HG02884 (cell line): ENCODE measurements around the gene TYMP.

Experiments
- ATAC-seq: cut with Tn5 transposase; IDR thresholded peaks from one replicate; pipeline ENCODE4 v1.9.1; 2021; ENCODE audit warnings: mild to moderate bottlenecking, moderate library complexity; ENCODE audit not compliant: unreplicated experiment

Gene TYMP

GRCh38 chr22:50529897-50530579 is at the start of gene TYMP:
TYMP (minus strand) TSS chr22:50530012; CDS start chr22:50529709, 303 bp downstream.
- no peak for ATAC-seq

- no peak for ATAC-seq
Observed at GRCh38 chr22:50578776-50579310, 49.0 kb upstream of the TYMP start.

GRCh38 chr22:50577987-50578775 is 48.4 kb upstream of the TYMP start, which contains the start of gene CPT1B:
CPT1B (minus strand) TSS chr22:50578427; CDS start chr22:50577915, 512 bp downstream.
- no peak for ATAC-seq

GRCh38 chr22:50577697-50577986 is 47.8 kb upstream of the TYMP start:
- ATAC-seq, result no peak

GRCh38 chr22:50576806-50577696 is 47.2 kb upstream of the TYMP start:
- ATAC-seq, result no peak

GRCh38 chr22:50576070-50576469 is 46.3 kb upstream of the TYMP start:
- no peak for ATAC-seq

GRCh38 chr22:50575426-50575941 is 45.7 kb upstream of the TYMP start:
- ATAC-seq, result no peak

- ATAC-seq, result no peak
Observed at GRCh38 chr22:50574383-50574755, 44.6 kb upstream of the TYMP start.

GRCh38 chr22:50573491-50574382 is 43.9 kb upstream of the TYMP start:
- no peak for ATAC-seq

- ATAC-seq, result no peak
Observed at GRCh38 chr22:50572965-50573364, 43.2 kb upstream of the TYMP start.

- ATAC-seq, result no peak
Observed at GRCh38 chr22:50571264-50572175, 41.7 kb upstream of the TYMP start.

GRCh38 chr22:50570861-50571260 is 41.0 kb upstream of the TYMP start:
- no peak for ATAC-seq

- no peak for ATAC-seq
Observed at GRCh38 chr22:50569896-50570535, 40.2 kb upstream of the TYMP start.

- ATAC-seq, result no peak
Observed at GRCh38 chr22:50569041-50569459, 39.2 kb upstream of the TYMP start.

- no peak for ATAC-seq
Observed at GRCh38 chr22:50568626-50569025, 38.8 kb upstream of the TYMP start.

GRCh38 chr22:50567721-50568252 is 38.0 kb upstream of the TYMP start:
- no peak for ATAC-seq

GRCh38 chr22:50564289-50564688 is 34.5 kb upstream of the TYMP start:
- ATAC-seq, result no peak
